GM23338 (cell line): Measurements from ENCODE around the gene EFCAB6. TPM values are rescaled to one million over a fixed set of nuclear protein-coding genes. Genes with fewer than 3 reads are reported as not detected.

ENCODE experiments used
- ATAC-seq: fragments of 200-7000 bp; cut with Tn5 transposase; 3 replicates; pipeline ENCODE4 v1.9.1; 2020
- DNase-seq: peaks from one replicate; pipeline ENCODE4 v3.0.0-alpha.2; 2015; ENCODE audit warnings: low spot score
- H2AFZ ChIP-seq: fragments of 200-600 bp; sonication (generic); 2 replicates; pipeline ENCODE4 v1.8.0; 2016; ENCODE audit warnings: antibody characterized with exemption, mild to moderate bottlenecking, moderate library complexity
- H3F3A ChIP-seq: fragments of 200-600 bp; sonication (generic); replicated peaks from 2 replicates; pipeline ENCODE4 v1.8.0; 2017; ENCODE audit warnings: antibody characterized with exemption, mixed run types, low read depth
- H3K27ac ChIP-seq: fragments of 200-600 bp; sonication (generic); 2 replicates; pipeline ENCODE4 v1.6.1; 2016; ENCODE audit warnings: low read depth
- H3K27me3 ChIP-seq: fragments of 200-600 bp; sonication (generic); 2 replicates; pipeline ENCODE4 v1.8.0; 2016; ENCODE audit warnings: mild to moderate bottlenecking, mixed run types, moderate library complexity; ENCODE audit not compliant: insufficient read depth
- H3K36me3 ChIP-seq: fragments of 200-600 bp; sonication (generic); 2 replicates; pipeline ENCODE4 v1.8.0; 2016; ENCODE audit warnings: mild to moderate bottlenecking; ENCODE audit not compliant: insufficient read depth
- H3K4me1 ChIP-seq: fragments of 200-600 bp; sonication (generic); 2 replicates; pipeline ENCODE4 v1.8.0; 2016; ENCODE audit warnings: mild to moderate bottlenecking, moderate library complexity; ENCODE audit not compliant: insufficient read depth
- H3K4me2 ChIP-seq: fragments of 200-600 bp; sonication (generic); 2 replicates; pipeline ENCODE4 v1.7.1; 2017; ENCODE audit warnings: mixed run types
- H3K4me3 ChIP-seq: fragments of 200-600 bp; sonication (generic); 2 replicates; pipeline ENCODE4 v1.6.1; 2016; ENCODE audit warnings: mixed run types
- H3K79me2 ChIP-seq: fragments of 200-600 bp; sonication (generic); replicated peaks from 2 replicates; pipeline ENCODE4 v1.8.0; 2017; ENCODE audit warnings: mild to moderate bottlenecking; ENCODE audit not compliant: insufficient read depth
- H3K9me2 ChIP-seq: fragments of 200-600 bp; sonication (generic); 2 replicates; pipeline ENCODE4 v1.8.0; 2017; ENCODE audit not compliant: insufficient read depth
- H4K20me1 ChIP-seq: fragments of 200-600 bp; sonication (generic); replicated peaks from 2 replicates; pipeline ENCODE4 v1.8.0; 2017; ENCODE audit warnings: mild to moderate bottlenecking; ENCODE audit not compliant: insufficient read depth
- H3K27ac Mint-ChIP-seq: 2 replicates; pipeline ENCODE4 v1.8.0; 2020; ENCODE audit warnings: inconsistent platforms, mild to moderate bottlenecking, moderate library complexity, mixed read lengths
- H3K27me3 Mint-ChIP-seq: 3 replicates; pipeline ENCODE4 v1.8.0; 2022; ENCODE audit warnings: low read depth, mild to moderate bottlenecking, moderate library complexity, mixed read lengths, inconsistent platforms; ENCODE audit not compliant: insufficient read depth, poor library complexity
- H3K36me3 Mint-ChIP-seq: 3 replicates; pipeline ENCODE4 v1.8.0; 2021; ENCODE audit warnings: low read depth, mild to moderate bottlenecking, inconsistent platforms, moderate library complexity, mixed read lengths
- H3K4me1 Mint-ChIP-seq: 3 replicates; pipeline ENCODE4 v1.8.0; 2020; ENCODE audit warnings: mild to moderate bottlenecking, inconsistent platforms, mixed read lengths
- H3K4me3 Mint-ChIP-seq: 3 replicates; pipeline ENCODE4 v1.8.0; 2021; ENCODE audit warnings: moderate library complexity, mild to moderate bottlenecking, inconsistent platforms, mixed read lengths
- H3K9me3 Mint-ChIP-seq: 3 replicates; pipeline ENCODE4 v1.8.0; 2020; ENCODE audit warnings: moderate library complexity, mild to moderate bottlenecking, inconsistent platforms, mixed read lengths
- CREB1 ChIP-seq: fragments of 250-450 bp; sonication (Bioruptor Pico); IDR thresholded peaks from 2 replicates; pipeline ENCODE4 v1.5.0; 2020; ENCODE audit warnings: low read depth, mild to moderate bottlenecking, moderate library complexity
- EZH2 ChIP-seq: fragments of 200-600 bp; sonication (generic); IDR thresholded peaks from one replicate; pipeline ENCODE4 v1.8.0; 2017; ENCODE audit warnings: antibody characterized with exemption, mild to moderate bottlenecking, low read depth; ENCODE audit not compliant: unreplicated experiment
- JUNB ChIP-seq: IDR thresholded peaks from one replicate; pipeline ENCODE4 v1.6.1; 2016; ENCODE audit warnings: antibody characterized with exemption; ENCODE audit not compliant: unreplicated experiment
- NANOG ChIP-seq: IDR thresholded peaks from 2 replicates; pipeline ENCODE4 v1.6.1; 2016; ENCODE audit warnings: antibody characterized with exemption, borderline replicate concordance
- POLR2AphosphoS5 ChIP-seq: IDR thresholded peaks from 2 replicates; pipeline ENCODE4 v1.6.1; 2016; ENCODE audit warnings: antibody characterized with exemption, low read depth
- STAT1 ChIP-seq: IDR thresholded peaks from one replicate; pipeline ENCODE4 v1.6.1; 2016; ENCODE audit warnings: antibody characterized with exemption; ENCODE audit not compliant: unreplicated experiment
- ZNF114 ChIP-seq: fragments of 250-450 bp; sonication (Bioruptor Pico); IDR thresholded peaks from 2 replicates; pipeline ENCODE4 v1.5.0; 2020; ENCODE audit warnings: mild to moderate bottlenecking, moderate library complexity
- ZNF331 ChIP-seq: fragments of 250-450 bp; sonication (Bioruptor Pico); IDR thresholded peaks from 2 replicates; pipeline ENCODE4 v1.5.0; 2020; ENCODE audit warnings: low read depth, mild to moderate bottlenecking, moderate library complexity
- polyA plus RNA-seq: library from polyadenylated mRNA; unstranded; fragments of >200 nt; fragmentation: Nextera tagmentation; extraction: Ambion mirVana; gene quantifications from 2 replicates; pipeline ENCODE4 v1.2.1, GENCODE V29; 2016
- total RNA-seq: library from RNA; depleted of rRNA; stranded (reverse); fragments of >200 nt; shearing (Covaris generic); gene quantifications from 2 replicates; pipeline ENCODE4 v1.2.3, GENCODE V29; 2014
- TF ChIP-seq, protein P1 (sequence below), 2 experiments: fragments of 200-600 bp in 1 of 2; sonication (generic) in 1 of 2; conservative IDR thresholded peaks; 2 replicates each; pipeline versions ENCODE4 v1.5.1 to v1.6.1; 2016 to 2017; ENCODE audit warnings: antibody characterized with exemption in 2 of 2, low read depth in 2 of 2, mild to moderate bottlenecking in 2 of 2, moderate library complexity in 1 of 2
- TF ChIP-seq, protein P2 (sequence below): fragments of 250-450 bp; sonication (Bioruptor Pico); IDR thresholded peaks from 2 replicates; pipeline ENCODE4 v1.5.0; 2020; ENCODE audit warnings: mild to moderate bottlenecking, moderate library complexity

EFCAB6 gene
- total and polyA plus RNA-seq, 2 experiments from 2014 or later: 1.1 to 1.8 TPM

DNA sequence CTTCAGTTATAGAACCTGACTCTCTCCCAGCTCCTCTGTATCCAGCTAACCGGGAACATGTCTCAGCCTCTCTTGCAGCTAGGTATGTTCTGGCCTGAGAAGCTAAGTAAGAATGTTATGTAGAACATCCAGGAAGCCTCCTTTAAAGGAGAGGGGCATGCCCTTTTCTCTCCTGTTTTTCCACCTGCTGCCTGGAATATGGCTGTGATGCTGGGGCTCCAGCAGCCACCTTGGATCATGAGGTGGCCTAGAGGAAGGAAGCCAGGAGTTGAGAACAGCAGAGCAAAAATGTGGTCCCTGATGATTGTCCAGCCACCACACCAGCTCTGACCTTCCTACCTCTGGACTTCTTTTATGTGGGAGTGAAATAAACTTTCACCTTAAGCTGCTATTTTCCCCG is 282.6 kb downstream of the EFCAB6 start:
- Histone ChIP-seq H3K4me3 (no peak overlapping the region), H3K27ac (no peak overlapping the region), H3K27me3 (no peaks in the 10 kb centered on the region), H3K4me1 (no peaks in the 10 kb centered on the region), H4K20me1 (no peaks in the 10 kb centered on the region), H3K36me3 (no peaks in the 10 kb centered on the region), H3K4me2 (no peak overlapping the region), H3F3A (no peaks in the 10 kb centered on the region), H3K79me2 (no peaks in the 10 kb centered on the region), H2AFZ (no peak overlapping the region), H3K9me2 (no peaks in the 10 kb centered on the region)
- Mint-ChIP-seq H3K4me3 (no peak overlapping the region), H3K27me3 (peaks cover 7% of the 10 kb centered on the region), H3K27ac (no peak overlapping the region), H3K36me3 (no peaks in the 10 kb centered on the region), H3K9me3 (no peaks in the 10 kb centered on the region), H3K4me1 (peaks cover 6% of the 10 kb centered on the region)
- no peak for ATAC-seq
- DNase-seq: no peak
- TF ChIP-seq EZH2 (no peak), POLR2AphosphoS5 (no peak), NANOG (no peak), ZNF331 (no peak)
- TF ChIP-seq, protein P1, sequence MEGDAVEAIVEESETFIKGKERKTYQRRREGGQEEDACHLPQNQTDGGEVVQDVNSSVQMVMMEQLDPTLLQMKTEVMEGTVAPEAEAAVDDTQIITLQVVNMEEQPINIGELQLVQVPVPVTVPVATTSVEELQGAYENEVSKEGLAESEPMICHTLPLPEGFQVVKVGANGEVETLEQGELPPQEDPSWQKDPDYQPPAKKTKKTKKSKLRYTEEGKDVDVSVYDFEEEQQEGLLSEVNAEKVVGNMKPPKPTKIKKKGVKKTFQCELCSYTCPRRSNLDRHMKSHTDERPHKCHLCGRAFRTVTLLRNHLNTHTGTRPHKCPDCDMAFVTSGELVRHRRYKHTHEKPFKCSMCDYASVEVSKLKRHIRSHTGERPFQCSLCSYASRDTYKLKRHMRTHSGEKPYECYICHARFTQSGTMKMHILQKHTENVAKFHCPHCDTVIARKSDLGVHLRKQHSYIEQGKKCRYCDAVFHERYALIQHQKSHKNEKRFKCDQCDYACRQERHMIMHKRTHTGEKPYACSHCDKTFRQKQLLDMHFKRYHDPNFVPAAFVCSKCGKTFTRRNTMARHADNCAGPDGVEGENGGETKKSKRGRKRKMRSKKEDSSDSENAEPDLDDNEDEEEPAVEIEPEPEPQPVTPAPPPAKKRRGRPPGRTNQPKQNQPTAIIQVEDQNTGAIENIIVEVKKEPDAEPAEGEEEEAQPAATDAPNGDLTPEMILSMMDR (conservative IDR thresholded peaks at IDR 0.05; ENCODE audit: low read depth in 2 of 2): no peak

DNA sequence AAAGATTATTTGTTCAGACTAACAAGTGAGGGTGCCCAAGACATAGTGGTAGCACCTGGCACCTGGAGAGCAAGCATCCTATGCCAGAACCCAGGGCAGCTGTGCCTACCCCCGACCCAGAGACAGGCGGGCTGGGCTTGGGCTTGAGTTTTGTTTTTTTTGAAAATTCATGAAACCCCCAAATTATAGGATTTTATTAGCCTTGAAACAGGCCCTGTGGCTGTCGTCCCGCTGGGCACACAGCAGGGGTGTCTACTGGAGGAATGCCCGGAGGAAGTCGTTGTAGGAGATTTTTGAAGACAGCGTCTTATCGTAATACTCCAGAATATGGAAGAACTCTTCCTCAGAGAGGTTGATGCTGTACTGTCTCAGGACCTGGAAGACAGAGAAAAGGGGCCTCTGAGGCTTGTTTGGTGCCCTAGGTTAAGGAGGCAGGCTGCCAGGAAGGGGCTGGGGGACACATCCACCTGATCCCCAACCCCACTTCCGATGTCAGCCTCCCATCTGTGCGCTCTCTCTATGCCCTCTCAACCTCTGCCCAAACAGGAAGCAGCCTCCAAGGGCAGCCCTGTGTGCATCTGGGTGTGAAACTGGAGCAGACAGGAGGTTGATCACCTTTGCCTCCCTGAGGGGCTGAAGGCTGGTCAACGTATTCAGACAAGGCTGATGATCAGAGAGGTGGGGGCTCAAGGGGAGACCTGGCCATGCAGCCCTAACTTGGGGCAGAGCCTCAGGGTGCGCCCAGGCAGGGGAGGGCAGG is 283.3 kb downstream of the EFCAB6 start:
- DNase-seq (no peak), ATAC-seq (no peak)
- H3K9me2 ChIP-seq: no peaks in the 10 kb centered on the region
- Mint-ChIP-seq H3K4me3 (no peak overlapping the region), H3K4me1 (peaks cover 6% of the 10 kb centered on the region), H3K9me3 (no peaks in the 10 kb centered on the region), H3K36me3 (no peaks in the 10 kb centered on the region), H3K27ac (no peak overlapping the region), H3K27me3 (peaks cover 11% of the 10 kb centered on the region)
- no peak overlapping the region for H3K4me3 ChIP-seq
- no peaks in the 10 kb centered on the region for H3K27me3 ChIP-seq
- no peaks in the 10 kb centered on the region for H3K79me2 ChIP-seq
- H4K20me1 ChIP-seq: no peaks in the 10 kb centered on the region
- H3K4me2 ChIP-seq: no peak overlapping the region
- H3F3A ChIP-seq: no peaks in the 10 kb centered on the region
- no peak overlapping the region for H2AFZ ChIP-seq
- H3K4me1 ChIP-seq: no peaks in the 10 kb centered on the region
- H3K36me3 ChIP-seq: no peaks in the 10 kb centered on the region
- H3K27ac ChIP-seq: no peak overlapping the region
- TF ChIP-seq EZH2: no peak
- TF ChIP-seq, protein P1 (conservative IDR thresholded peaks at IDR 0.05; ENCODE audit: low read depth in 2 of 2): no peak
- TF ChIP-seq JUNB: no peak
- TF ChIP-seq CREB1 (CRISPR knock-in tag): no peak
- TF ChIP-seq STAT1: no peak
- no peak for TF ChIP-seq ZNF114
- no peak for TF ChIP-seq POLR2AphosphoS5
- no peak for TF ChIP-seq NANOG
- TF ChIP-seq, protein P2, sequence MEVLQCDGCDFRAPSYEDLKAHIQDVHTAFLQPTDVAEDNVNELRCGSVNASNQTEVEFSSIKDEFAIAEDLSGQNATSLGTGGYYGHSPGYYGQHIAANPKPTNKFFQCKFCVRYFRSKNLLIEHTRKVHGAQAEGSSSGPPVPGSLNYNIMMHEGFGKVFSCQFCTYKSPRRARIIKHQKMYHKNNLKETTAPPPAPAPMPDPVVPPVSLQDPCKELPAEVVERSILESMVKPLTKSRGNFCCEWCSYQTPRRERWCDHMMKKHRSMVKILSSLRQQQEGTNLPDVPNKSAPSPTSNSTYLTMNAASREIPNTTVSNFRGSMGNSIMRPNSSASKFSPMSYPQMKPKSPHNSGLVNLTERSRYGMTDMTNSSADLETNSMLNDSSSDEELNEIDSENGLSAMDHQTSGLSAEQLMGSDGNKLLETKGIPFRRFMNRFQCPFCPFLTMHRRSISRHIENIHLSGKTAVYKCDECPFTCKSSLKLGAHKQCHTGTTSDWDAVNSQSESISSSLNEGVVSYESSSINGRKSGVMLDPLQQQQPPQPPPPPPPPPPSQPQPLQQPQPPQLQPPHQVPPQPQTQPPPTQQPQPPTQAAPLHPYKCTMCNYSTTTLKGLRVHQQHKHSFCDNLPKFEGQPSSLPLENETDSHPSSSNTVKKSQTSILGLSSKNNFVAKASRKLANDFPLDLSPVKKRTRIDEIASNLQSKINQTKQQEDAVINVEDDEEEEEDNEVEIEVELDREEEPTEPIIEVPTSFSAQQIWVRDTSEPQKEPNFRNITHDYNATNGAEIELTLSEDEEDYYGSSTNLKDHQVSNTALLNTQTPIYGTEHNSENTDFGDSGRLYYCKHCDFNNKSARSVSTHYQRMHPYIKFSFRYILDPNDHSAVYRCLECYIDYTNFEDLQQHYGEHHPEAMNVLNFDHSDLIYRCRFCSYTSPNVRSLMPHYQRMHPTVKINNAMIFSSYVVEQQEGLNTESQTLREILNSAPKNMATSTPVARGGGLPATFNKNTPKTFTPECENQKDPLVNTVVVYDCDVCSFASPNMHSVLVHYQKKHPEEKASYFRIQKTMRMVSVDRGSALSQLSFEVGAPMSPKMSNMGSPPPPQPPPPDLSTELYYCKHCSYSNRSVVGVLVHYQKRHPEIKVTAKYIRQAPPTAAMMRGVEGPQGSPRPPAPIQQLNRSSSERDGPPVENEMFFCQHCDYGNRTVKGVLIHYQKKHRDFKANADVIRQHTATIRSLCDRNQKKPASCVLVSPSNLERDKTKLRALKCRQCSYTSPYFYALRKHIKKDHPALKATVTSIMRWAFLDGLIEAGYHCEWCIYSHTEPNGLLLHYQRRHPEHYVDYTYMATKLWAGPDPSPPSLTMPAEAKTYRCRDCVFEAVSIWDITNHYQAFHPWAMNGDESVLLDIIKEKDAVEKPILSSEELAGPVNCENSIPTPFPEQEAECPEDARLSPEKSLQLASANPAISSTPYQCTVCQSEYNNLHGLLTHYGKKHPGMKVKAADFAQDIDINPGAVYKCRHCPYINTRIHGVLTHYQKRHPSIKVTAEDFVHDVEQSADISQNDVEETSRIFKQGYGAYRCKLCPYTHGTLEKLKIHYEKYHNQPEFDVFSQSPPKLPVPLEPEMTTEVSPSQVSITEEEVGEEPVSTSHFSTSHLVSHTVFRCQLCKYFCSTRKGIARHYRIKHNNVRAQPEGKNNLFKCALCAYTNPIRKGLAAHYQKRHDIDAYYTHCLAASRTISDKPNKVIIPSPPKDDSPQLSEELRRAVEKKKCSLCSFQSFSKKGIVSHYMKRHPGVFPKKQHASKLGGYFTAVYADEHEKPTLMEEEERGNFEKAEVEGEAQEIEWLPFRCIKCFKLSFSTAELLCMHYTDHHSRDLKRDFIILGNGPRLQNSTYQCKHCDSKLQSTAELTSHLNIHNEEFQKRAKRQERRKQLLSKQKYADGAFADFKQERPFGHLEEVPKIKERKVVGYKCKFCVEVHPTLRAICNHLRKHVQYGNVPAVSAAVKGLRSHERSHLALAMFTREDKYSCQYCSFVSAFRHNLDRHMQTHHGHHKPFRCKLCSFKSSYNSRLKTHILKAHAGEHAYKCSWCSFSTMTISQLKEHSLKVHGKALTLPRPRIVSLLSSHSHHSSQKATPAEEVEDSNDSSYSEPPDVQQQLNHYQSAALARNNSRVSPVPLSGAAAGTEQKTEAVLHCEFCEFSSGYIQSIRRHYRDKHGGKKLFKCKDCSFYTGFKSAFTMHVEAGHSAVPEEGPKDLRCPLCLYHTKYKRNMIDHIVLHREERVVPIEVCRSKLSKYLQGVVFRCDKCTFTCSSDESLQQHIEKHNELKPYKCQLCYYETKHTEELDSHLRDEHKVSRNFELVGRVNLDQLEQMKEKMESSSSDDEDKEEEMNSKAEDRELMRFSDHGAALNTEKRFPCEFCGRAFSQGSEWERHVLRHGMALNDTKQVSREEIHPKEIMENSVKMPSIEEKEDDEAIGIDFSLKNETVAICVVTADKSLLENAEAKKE: no peak
